ENCODE measurements around the gene PCGF1.

PCGF1 gene

DNA sequence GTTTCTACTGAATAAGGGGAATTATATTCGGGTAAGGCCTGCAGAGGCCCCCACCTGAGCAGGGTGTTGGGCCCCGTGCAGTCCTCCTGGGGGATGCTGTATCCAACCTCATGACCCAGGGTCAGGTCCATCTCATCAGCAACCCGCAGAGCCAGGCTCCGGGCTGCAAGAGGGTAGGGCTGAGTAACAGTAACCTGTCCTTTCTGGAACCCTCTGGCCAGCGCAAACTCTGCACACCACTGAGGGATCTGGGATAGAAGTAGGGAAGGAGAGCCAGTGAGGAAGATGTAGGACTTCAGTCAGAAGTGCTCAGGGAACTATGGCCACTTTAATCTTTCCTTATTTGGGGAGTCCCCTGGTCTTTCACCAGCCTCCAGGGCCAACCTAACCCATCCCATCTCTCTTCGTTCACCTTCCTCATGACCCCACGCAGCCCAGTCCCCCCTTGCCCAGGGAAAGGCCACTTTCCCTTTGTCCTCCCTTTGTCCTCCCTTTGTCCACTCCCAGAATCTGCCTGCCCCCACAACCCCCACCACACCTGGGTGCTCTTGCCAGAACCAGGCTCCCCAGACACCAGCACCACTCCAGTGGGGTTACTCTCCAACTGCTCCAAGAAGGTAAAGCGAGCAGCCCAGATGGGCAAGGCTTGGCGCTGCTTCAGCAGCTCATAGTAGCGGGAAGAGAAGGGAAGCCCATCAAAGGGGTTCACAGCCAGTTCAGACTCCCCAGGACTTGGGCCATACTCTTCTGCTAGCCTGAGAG lies 17.6 kb upstream of the PCGF1 start:
- no peak for DNase-seq
- Histone ChIP-seq H3K36me3 (peaks cover 35% of the 10 kb centered on the region), H3K27me3 (ENCODE audit: insufficient read depth, low read depth, severe bottlenecking) (no peaks in the 10 kb centered on the region), H3K9me3 (ENCODE audit: severe bottlenecking) (no peaks in the 10 kb centered on the region), H3K4me3 (ENCODE audit: low read depth, low read length) (no peak overlapping the region), H3K27ac (no peak overlapping the region)
- no peak for TF ChIP-seq CTCF (IDR thresholded peaks at IDR 0.05; ENCODE audit: low read depth, low read length)

DNA sequence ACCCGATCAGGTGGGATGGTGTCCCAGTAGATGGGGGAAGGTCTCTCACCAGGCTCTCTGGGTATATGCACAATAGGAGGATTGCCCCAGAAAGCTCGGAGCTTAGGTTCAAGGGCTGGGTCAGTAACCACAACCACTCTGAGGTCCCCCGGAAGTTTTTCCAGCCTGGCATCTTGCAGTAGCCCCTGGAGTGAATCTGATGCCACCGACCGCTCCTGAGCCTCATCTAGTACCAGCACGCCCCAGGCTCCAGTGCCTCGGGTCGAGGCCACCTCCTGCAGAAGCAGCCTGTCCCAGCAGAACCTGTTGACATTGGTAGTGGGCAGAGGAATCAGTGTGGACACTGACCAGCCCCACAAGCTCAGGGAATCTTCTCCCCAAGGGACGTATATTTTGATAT lies 16.5 kb upstream of the PCGF1 start:
- no peak for DNase-seq
- TF ChIP-seq CTCF (IDR thresholded peaks at IDR 0.05; ENCODE audit: low read depth, low read length) = no peak
- peaks cover 35% of the 10 kb centered on the region for H3K36me3 ChIP-seq
- no peak overlapping the region for H3K4me3 ChIP-seq (ENCODE audit: low read depth, low read length)
- H3K9me3 ChIP-seq (ENCODE audit: severe bottlenecking) = no peaks in the 10 kb centered on the region
- no peaks in the 10 kb centered on the region for H3K27me3 ChIP-seq (ENCODE audit: insufficient read depth, low read depth, severe bottlenecking)
- H3K27ac ChIP-seq = no peak overlapping the region

DNA sequence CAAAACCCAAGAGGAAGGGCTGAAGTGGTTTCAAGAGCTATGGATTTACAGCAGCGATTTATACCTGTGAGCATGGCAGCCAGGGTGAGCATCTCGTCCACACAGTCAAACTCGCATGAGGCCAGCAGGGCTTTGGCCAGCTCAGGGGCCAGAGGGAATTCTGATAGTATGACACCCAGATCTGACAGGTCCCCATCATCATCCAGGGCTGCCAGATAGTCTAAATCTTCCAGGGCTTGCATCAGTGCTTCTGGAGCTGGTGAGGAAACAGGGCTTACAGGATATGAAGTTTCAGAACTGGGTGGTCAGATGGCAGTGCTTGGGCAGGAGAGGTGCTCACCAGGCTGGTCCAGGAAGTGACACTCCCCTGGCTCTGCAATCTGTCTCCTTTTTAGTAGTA lies 15.0 kb upstream of the PCGF1 start:
- Histone ChIP-seq H3K9me3 (ENCODE audit: severe bottlenecking) (no peaks in the 10 kb centered on the region), H3K4me3 (ENCODE audit: low read depth, low read length) (no peak overlapping the region), H3K27me3 (ENCODE audit: insufficient read depth, low read depth, severe bottlenecking) (no peaks in the 10 kb centered on the region), H3K36me3 (peaks cover 24% of the 10 kb centered on the region), H3K27ac (no peak overlapping the region)
- TF ChIP-seq CTCF (IDR thresholded peaks at IDR 0.05; ENCODE audit: low read depth, low read length) = no peak
- DNase-seq = no peak

GRCh38 chr2:74516650-74517049 lies 9.2 kb upstream of the PCGF1 start:
- peaks cover 10% of the 10 kb centered on the region; the same call in 1 of the 2 replicates for H3K36me3 ChIP-seq
- peak; percentile 63 for DNase-seq
- no peaks in the 10 kb centered on the region for H3K9me3 ChIP-seq (ENCODE audit: severe bottlenecking)
- no peaks in the 10 kb centered on the region for H3K27me3 ChIP-seq (ENCODE audit: insufficient read depth, low read depth, severe bottlenecking)
- peak overlapping the region; percentile 61 for H3K27ac ChIP-seq
- H3K4me3 ChIP-seq (ENCODE audit: low read depth, low read length) = no peak overlapping the region
- no peak for TF ChIP-seq CTCF (IDR thresholded peaks at IDR 0.05; ENCODE audit: low read depth, low read length)

- H3K27me3 ChIP-seq (ENCODE audit: insufficient read depth, low read depth, severe bottlenecking) = no peaks in the 10 kb centered on the region
- H3K9me3 ChIP-seq (ENCODE audit: severe bottlenecking) = no peaks in the 10 kb centered on the region
- no peak for TF ChIP-seq CTCF (IDR thresholded peaks at IDR 0.05; ENCODE audit: low read depth, low read length)
- peak overlapping the region; percentile 61 for H3K27ac ChIP-seq
- no peak for DNase-seq
- no peak overlapping the region for H3K4me3 ChIP-seq (ENCODE audit: low read depth, low read length)
- peaks cover 10% of the 10 kb centered on the region; the same call in 1 of the 2 replicates for H3K36me3 ChIP-seq
Measured at GRCh38 chr2:74515981-74516633, 8.6 kb upstream of the PCGF1 start.

All from WERI-Rb-1 (cell line).